ENCODE data around the gene CMIP.

CMIP gene

GRCh38 chr16:81607805-81608522 lies 163.4 kb downstream of the CMIP start:
- Histone ChIP-seq H3K4me1 (ENCODE audit: insufficient read depth, low read length, poor library complexity, severe bottlenecking) (no peaks in the 10 kb centered on the region), H3K9ac (ENCODE audit: low read depth, low read length, poor library complexity, severe bottlenecking) (no peak overlapping the region), H3K36me3 (ENCODE audit: insufficient read depth, low read length) (peaks cover 29% of the 10 kb centered on the region; the same call in 1 of the 2 replicates), H3F3A (ENCODE audit: low read depth) (no peaks in the 10 kb centered on the region), H3K79me2 (ENCODE audit: insufficient read depth, low read length) (0 out of 2 replicates have a peak, but pooled peaks cover 5% of the 10 kb centered on the region), H3K9me3 (ENCODE audit: insufficient read depth, low read depth, low read length) (no peaks in the 10 kb centered on the region), H3K9me2 (replicated peaks; ENCODE audit: low read depth, low read length) (no peaks in the 10 kb centered on the region), H3K4me3 (ENCODE audit: low read length, poor library complexity, severe bottlenecking) (no peak overlapping the region), H4K20me1 (ENCODE audit: insufficient read depth, low read length, poor library complexity, severe bottlenecking) (no peaks in the 10 kb centered on the region), H3K27me3 (ENCODE audit: insufficient read depth, low read length, poor library complexity, severe bottlenecking) (no peaks in the 10 kb centered on the region), H2AFZ (ENCODE audit: low read length) (no peak overlapping the region), H3K4me2 (ENCODE audit: low read depth, low read length, poor library complexity, severe bottlenecking) (no peak overlapping the region)
- TF ChIP-seq EZH2phosphoT487 (IDR thresholded peaks at IDR 0.05; ENCODE audit: borderline replicate concordance) (no peak), CTCF (conservative IDR thresholded peaks at IDR 0.05; ENCODE audit: low read length) (no peak)

DNA sequence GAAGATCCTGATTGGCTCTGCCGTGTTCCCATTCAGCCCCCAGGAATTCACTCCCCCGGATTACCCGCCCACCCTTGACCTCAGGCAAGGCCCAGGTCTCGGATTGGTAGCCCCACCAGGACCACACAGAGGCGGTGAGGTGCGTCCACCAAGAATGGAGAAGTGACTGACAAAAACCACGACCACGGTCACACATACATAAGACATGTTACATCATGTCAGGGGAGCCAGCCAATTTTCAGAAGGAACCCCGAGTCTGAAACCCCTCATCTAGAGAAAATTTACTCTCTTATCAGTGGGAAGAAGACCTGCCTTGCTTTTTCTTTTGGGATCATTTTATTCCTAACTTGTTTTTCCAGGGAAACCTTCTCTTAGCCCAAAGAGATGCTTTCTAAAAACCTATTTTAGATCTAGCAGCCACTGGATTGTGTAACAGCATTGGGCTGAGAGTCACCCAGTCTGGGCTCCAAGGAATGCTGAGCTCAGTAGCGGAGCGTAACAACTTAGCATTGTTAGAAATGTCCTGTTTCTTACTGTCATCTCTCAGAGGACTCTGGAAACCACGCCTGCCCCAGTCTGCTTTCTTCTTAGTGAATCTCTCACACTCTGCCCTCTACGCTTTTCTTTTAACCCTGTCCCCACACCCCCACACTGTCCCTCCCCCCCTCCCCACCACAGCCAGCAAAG lies 164.1 kb downstream of the CMIP start:
- Histone ChIP-seq H3K27me3 (ENCODE audit: insufficient read depth, low read length, poor library complexity, severe bottlenecking) (no peaks in the 10 kb centered on the region), H3K9me2 (replicated peaks; ENCODE audit: low read depth, low read length) (no peaks in the 10 kb centered on the region), H3K4me1 (ENCODE audit: insufficient read depth, low read length, poor library complexity, severe bottlenecking) (no peaks in the 10 kb centered on the region), H3K79me2 (ENCODE audit: insufficient read depth, low read length) (0 out of 2 replicates have a peak, but pooled peaks cover under 1% of the 10 kb centered on the region), H3F3A (ENCODE audit: low read depth) (no peaks in the 10 kb centered on the region), H4K20me1 (ENCODE audit: insufficient read depth, low read length, poor library complexity, severe bottlenecking) (no peaks in the 10 kb centered on the region), H3K36me3 (ENCODE audit: insufficient read depth, low read length) (peaks cover 29% of the 10 kb centered on the region; the same call in 1 of the 2 replicates), H2AFZ (ENCODE audit: low read length) (no peak overlapping the region), H3K4me3 (ENCODE audit: low read length, poor library complexity, severe bottlenecking) (no peak overlapping the region), H3K9me3 (ENCODE audit: insufficient read depth, low read depth, low read length) (no peaks in the 10 kb centered on the region), H3K9ac (ENCODE audit: low read depth, low read length, poor library complexity, severe bottlenecking) (no peak overlapping the region), H3K4me2 (ENCODE audit: low read depth, low read length, poor library complexity, severe bottlenecking) (no peak overlapping the region)
- no peak for TF ChIP-seq EZH2phosphoT487 (IDR thresholded peaks at IDR 0.05; ENCODE audit: borderline replicate concordance)

- Histone ChIP-seq H3K4me3 (ENCODE audit: low read length, poor library complexity, severe bottlenecking) (no peak overlapping the region), H3K4me2 (ENCODE audit: low read depth, low read length, poor library complexity, severe bottlenecking) (no peak overlapping the region), H3F3A (ENCODE audit: low read depth) (no peaks in the 10 kb centered on the region), H3K27me3 (ENCODE audit: insufficient read depth, low read length, poor library complexity, severe bottlenecking) (no peaks in the 10 kb centered on the region), H4K20me1 (ENCODE audit: insufficient read depth, low read length, poor library complexity, severe bottlenecking) (no peaks in the 10 kb centered on the region), H3K9me3 (ENCODE audit: insufficient read depth, low read depth, low read length) (no peaks in the 10 kb centered on the region), H3K4me1 (ENCODE audit: insufficient read depth, low read length, poor library complexity, severe bottlenecking) (no peaks in the 10 kb centered on the region), H3K9ac (ENCODE audit: low read depth, low read length, poor library complexity, severe bottlenecking) (no peak overlapping the region), H2AFZ (ENCODE audit: low read length) (no peak overlapping the region), H3K9me2 (replicated peaks; ENCODE audit: low read depth, low read length) (no peaks in the 10 kb centered on the region), H3K79me2 (ENCODE audit: insufficient read depth, low read length) (no peaks in the 10 kb centered on the region), H3K36me3 (ENCODE audit: insufficient read depth, low read length) (peaks cover 29% of the 10 kb centered on the region; the same call in 1 of the 2 replicates)
- no peak for TF ChIP-seq EZH2phosphoT487 (IDR thresholded peaks at IDR 0.05; ENCODE audit: borderline replicate concordance)
- no peak for TF ChIP-seq CTCF (conservative IDR thresholded peaks at IDR 0.05; ENCODE audit: low read length)
Observed at GRCh38 chr16:81609323-81609892, 164.8 kb downstream of the CMIP start.

All from Loucy (cell line).